HepG2 (cell line): ENCODE results near the gene CTSA. TPM values are rescaled to one million over a fixed set of nuclear protein-coding genes. Genes with fewer than 3 reads are reported as not detected.
A peak's percentile ranks its signal among the peaks of the same experiment; 100 is the strongest.

Experiments used
- FOXO1 ChIP-seq: sonication (generic); formaldehyde crosslinking; IDR thresholded peaks from 2 replicates; pipeline ENCODE4 v1.4.0; 2020; ENCODE audit warnings: missing genetic modification reagents
- GPN1 ChIP-seq: sonication (generic); formaldehyde crosslinking; IDR thresholded peaks from 2 replicates; pipeline ENCODE4 v1.5.1; 2020; ENCODE audit warnings: missing genetic modification reagents, borderline replicate concordance
- GTF3A ChIP-seq: sonication (generic); formaldehyde crosslinking; conservative IDR thresholded peaks from 2 replicates; pipeline ENCODE4 v1.4.0; 2020; ENCODE audit warnings: mild to moderate bottlenecking, missing genetic modification reagents
- HOXD1 ChIP-seq: sonication (generic); formaldehyde crosslinking; IDR thresholded peaks from 2 replicates; pipeline ENCODE4 v1.5.0; 2020; ENCODE audit warnings: missing genetic modification reagents
- MAZ ChIP-seq, 2 experiments: sonication (generic) in 1 of 2; formaldehyde crosslinking in 1 of 2; IDR thresholded peaks; 2 replicates each; pipeline versions ENCODE4 v1.5.0 to v1.6.1; 2012 to 2020; ENCODE audit warnings: low read depth in 2 of 2, mild to moderate bottlenecking in 2 of 2, borderline replicate concordance in 1 of 2, improper control_type of control experiment in 1 of 2, low read length in 1 of 2, missing genetic modification reagents in 1 of 2, moderate library complexity in 1 of 2
- NFE2 ChIP-seq: sonication (generic); formaldehyde crosslinking; IDR thresholded peaks from 2 replicates; pipeline ENCODE4 v1.4.0; 2020; ENCODE audit warnings: missing genetic modification reagents
- NFYB ChIP-seq: sonication (generic); formaldehyde crosslinking; IDR thresholded peaks from 2 replicates; pipeline ENCODE4 v1.4.0; 2020; ENCODE audit warnings: missing genetic modification reagents
- NFYC ChIP-seq: IDR thresholded peaks from 2 replicates; pipeline ENCODE4 v1.6.1; 2016; ENCODE audit warnings: missing genetic modification reagents, missing compliant biosample characterization
- RBM22 ChIP-seq: fragments of 200-400 bp; formaldehyde crosslinking; optimal IDR thresholded peaks from 2 replicates; pipeline ENCODE3; 2017; ENCODE audit warnings: mild to moderate bottlenecking, low read length, moderate library complexity
- ZBED4 ChIP-seq: sonication (generic); formaldehyde crosslinking; IDR thresholded peaks from 2 replicates; pipeline ENCODE4 v1.4.0; 2020; ENCODE audit warnings: missing genetic modification reagents, borderline replicate concordance
- ZBTB7B ChIP-seq: sonication (generic); formaldehyde crosslinking; IDR thresholded peaks from 2 replicates; pipeline ENCODE4 v1.4.0; 2020; ENCODE audit warnings: missing genetic modification reagents
- ZKSCAN5 ChIP-seq: sonication (generic); formaldehyde crosslinking; IDR thresholded peaks from 2 replicates; pipeline ENCODE4 v1.5.1; 2020; ENCODE audit warnings: mild to moderate bottlenecking, missing genetic modification reagents
- ZMYM2 ChIP-seq: sonication (generic); formaldehyde crosslinking; IDR thresholded peaks from 2 replicates; pipeline ENCODE4 v1.8.0; 2022; ENCODE audit warnings: mild to moderate bottlenecking, missing genetic modification reagents
- ZNF232 ChIP-seq: sonication (generic); formaldehyde crosslinking; IDR thresholded peaks from 2 replicates; pipeline ENCODE4 v1.4.0; 2020; ENCODE audit warnings: missing genetic modification reagents, borderline replicate concordance
- ZNF333 ChIP-seq: sonication (generic); formaldehyde crosslinking; IDR thresholded peaks from 2 replicates; pipeline ENCODE4 v1.4.0; 2020; ENCODE audit warnings: mild to moderate bottlenecking, missing genetic modification reagents, borderline replicate concordance
- ZNF549 ChIP-seq: sonication (generic); formaldehyde crosslinking; IDR thresholded peaks from 2 replicates; pipeline ENCODE4 v1.5.0; 2020; ENCODE audit warnings: missing genetic modification reagents
- ZNF605 ChIP-seq: sonication (generic); formaldehyde crosslinking; IDR thresholded peaks from 2 replicates; pipeline ENCODE4 v1.8.0; 2022; ENCODE audit warnings: mild to moderate bottlenecking, missing genetic modification reagents
- ZNF629 ChIP-seq: sonication (generic); formaldehyde crosslinking; conservative IDR thresholded peaks from 2 replicates; pipeline ENCODE4 v1.5.0; 2020; ENCODE audit warnings: missing genetic modification reagents
- ZNF773 ChIP-seq: sonication (generic); formaldehyde crosslinking; IDR thresholded peaks from 2 replicates; pipeline ENCODE4 v1.4.0; 2020; ENCODE audit warnings: missing genetic modification reagents, borderline replicate concordance
- polyA plus RNA-seq, 8 experiments: library from polyadenylated mRNA; depleted of rRNA in 3 of 8; stranded (reverse) in 7 of 8; unstranded in 1 of 8; fragments of >200 nt; fragmentation: Illumina TruSeq in 4 of 8; extraction: Trizol in 4 of 8; gene quantifications; 2 replicates each; pipeline versions ENCODE4 v1.2.1 to v1.2.3, GENCODE V29; 2011 to 2016; ENCODE audit warnings: low read depth in 4 of 8, missing spikeins in 1 of 8, mixed read lengths in 1 of 8; ENCODE audit not compliant: insufficient read depth in 1 of 8
- total RNA-seq, 5 experiments: library from RNA; depleted of rRNA; stranded (reverse); fragments of >200 nt; fragmentation: Illumina TruSeq; extraction: Trizol; gene quantifications; 2 replicates each; pipeline ENCODE4 v1.2.3, GENCODE V29; 2016; ENCODE audit warnings: low read depth in 1 of 5
- TF ChIP-seq, protein P1 (sequence below): sonication (generic); formaldehyde crosslinking; IDR thresholded peaks from 2 replicates; pipeline ENCODE4 v1.5.1; 2020; ENCODE audit warnings: mild to moderate bottlenecking, missing genetic modification reagents, borderline replicate concordance

CTSA gene
- total and polyA plus RNA-seq, 2 of the 13 experiments (the other 11 are each of a cell fraction or from before 2014, with no cell fraction given), result 202 to 231 TPM

GRCh38 chr20:45934586-45935415 lies 43.7 kb downstream of the CTSA start, which contains the start of gene PCIF1 (continued):
- TF ChIP-seq ZKSCAN5 (CRISPR knock-in tag) (peak; percentile 34; the same call in 1 of the 2 replicates), ZNF232 (CRISPR knock-in tag) (peak; percentile 95; the same call in 1 of the 2 replicates), NFE2 (CRISPR knock-in tag) (peak; percentile 51; the same call in 1 of the 2 replicates), HOXD1 (peak; percentile 93; the same call in 1 of the 2 replicates), GTF3A (CRISPR knock-in tag) (no peak; the same call in none of the 2 replicates), GPN1 (CRISPR knock-in tag) (peak; percentile 96), NFYB (CRISPR knock-in tag) (peak; percentile 93), ZNF333 (CRISPR knock-in tag) (peak; percentile 97), ZNF773 (peak; percentile 75), ZBED4 (peak; percentile 29; the same call in 1 of the 2 replicates), ZNF605 (CRISPR knock-in tag) (peak; percentile 28; the same call in 1 of the 2 replicates), RBM22 (peak; percentile 64), ZBTB7B (CRISPR knock-in tag) (0 out of 2 replicates have a peak, but pooled peaks have one; percentile 31), ZMYM2 (CRISPR knock-in tag) (no peak), MAZ (IDR thresholded peaks at IDR 0.05; ENCODE audit: borderline replicate concordance, low read depth, low read length) (peak; percentile 91), MAZ (CRISPR knock-in tag; IDR thresholded peaks at IDR 0.05; ENCODE audit: low read depth) (peak; percentile 97), NFYC (CRISPR knock-in tag) (peak; percentile 87), ZNF549 (no peak), FOXO1 (CRISPR knock-in tag) (peak; percentile 52), ZNF629 (CRISPR knock-in tag) (peak; percentile 8; the same call in 1 of the 2 replicates)
- TF ChIP-seq, protein P1, sequence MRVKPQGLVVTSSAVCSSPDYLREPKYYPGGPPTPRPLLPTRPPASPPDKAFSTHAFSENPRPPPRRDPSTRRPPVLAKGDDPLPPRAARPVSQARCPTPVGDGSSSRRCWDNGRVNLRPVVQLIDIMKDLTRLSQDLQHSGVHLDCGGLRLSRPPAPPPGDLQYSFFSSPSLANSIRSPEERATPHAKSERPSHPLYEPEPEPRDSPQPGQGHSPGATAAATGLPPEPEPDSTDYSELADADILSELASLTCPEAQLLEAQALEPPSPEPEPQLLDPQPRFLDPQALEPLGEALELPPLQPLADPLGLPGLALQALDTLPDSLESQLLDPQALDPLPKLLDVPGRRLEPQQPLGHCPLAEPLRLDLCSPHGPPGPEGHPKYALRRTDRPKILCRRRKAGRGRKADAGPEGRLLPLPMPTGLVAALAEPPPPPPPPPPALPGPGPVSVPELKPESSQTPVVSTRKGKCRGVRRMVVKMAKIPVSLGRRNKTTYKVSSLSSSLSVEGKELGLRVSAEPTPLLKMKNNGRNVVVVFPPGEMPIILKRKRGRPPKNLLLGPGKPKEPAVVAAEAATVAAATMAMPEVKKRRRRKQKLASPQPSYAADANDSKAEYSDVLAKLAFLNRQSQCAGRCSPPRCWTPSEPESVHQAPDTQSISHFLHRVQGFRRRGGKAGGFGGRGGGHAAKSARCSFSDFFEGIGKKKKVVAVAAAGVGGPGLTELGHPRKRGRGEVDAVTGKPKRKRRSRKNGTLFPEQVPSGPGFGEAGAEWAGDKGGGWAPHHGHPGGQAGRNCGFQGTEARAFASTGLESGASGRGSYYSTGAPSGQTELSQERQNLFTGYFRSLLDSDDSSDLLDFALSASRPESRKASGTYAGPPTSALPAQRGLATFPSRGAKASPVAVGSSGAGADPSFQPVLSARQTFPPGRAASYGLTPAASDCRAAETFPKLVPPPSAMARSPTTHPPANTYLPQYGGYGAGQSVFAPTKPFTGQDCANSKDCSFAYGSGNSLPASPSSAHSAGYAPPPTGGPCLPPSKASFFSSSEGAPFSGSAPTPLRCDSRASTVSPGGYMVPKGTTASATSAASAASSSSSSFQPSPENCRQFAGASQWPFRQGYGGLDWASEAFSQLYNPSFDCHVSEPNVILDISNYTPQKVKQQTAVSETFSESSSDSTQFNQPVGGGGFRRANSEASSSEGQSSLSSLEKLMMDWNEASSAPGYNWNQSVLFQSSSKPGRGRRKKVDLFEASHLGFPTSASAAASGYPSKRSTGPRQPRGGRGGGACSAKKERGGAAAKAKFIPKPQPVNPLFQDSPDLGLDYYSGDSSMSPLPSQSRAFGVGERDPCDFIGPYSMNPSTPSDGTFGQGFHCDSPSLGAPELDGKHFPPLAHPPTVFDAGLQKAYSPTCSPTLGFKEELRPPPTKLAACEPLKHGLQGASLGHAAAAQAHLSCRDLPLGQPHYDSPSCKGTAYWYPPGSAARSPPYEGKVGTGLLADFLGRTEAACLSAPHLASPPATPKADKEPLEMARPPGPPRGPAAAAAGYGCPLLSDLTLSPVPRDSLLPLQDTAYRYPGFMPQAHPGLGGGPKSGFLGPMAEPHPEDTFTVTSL (CRISPR knock-in tag), result no peak
